ENCODE results near the gene FLRT2.

GRCh38 chr14:85546390-85546789 is 16.4 kb downstream of the FLRT2 start:
- TF ChIP-seq CTCF (conservative IDR thresholded peaks at IDR 0.05): no peak
- TF ChIP-seq EZH2 (IDR thresholded peaks at IDR 0.05; ENCODE audit: low read depth): no peak
